Activated T-cell treated with anti-CD3 and anti-CD28 coated beads, Interleukin-2, amount 50 U/mL, for 72 hours (primary cell): ENCODE data around the gene FAM200C. TPM values are rescaled to one million over a fixed set of nuclear protein-coding genes. Genes with fewer than 3 reads are reported as not detected.

Experiments used
- ATAC-seq, 2 donors: fragments of 150-1000 bp; cut with Tn5 transposase; replicated peaks in 1 of 2; 2 replicates each; pipeline ENCODE4 v1.10.0; 2021; ENCODE audit warnings: moderate library complexity in 2 of 2, mild to moderate bottlenecking in 1 of 2
- DNase-seq, 2 donors: peaks; one replicate each; pipeline ENCODE4 v3.0.0; 2021 to 2022; ENCODE audit warnings: mixed read lengths in 1 of 2
- H3K27ac Mint-ChIP-seq: one replicate; pipeline ENCODE4 v1.8.0; 2022; ENCODE audit warnings: mild to moderate bottlenecking, moderate library complexity, mixed read lengths
- H3K27me3 Mint-ChIP-seq: one replicate; pipeline ENCODE4 v1.8.0; 2022; ENCODE audit warnings: low read depth, mixed read lengths
- H3K36me3 Mint-ChIP-seq, 2 donors: one replicate each; pipeline ENCODE4 v1.8.0; 2022; ENCODE audit warnings: mixed read lengths in 2 of 2, mild to moderate bottlenecking in 1 of 2; ENCODE audit not compliant: insufficient read depth in 2 of 2
- H3K4me1 Mint-ChIP-seq: one replicate; pipeline ENCODE4 v1.8.0; 2022; ENCODE audit warnings: low read depth, mixed read lengths
- H3K4me3 Mint-ChIP-seq, 2 donors: one replicate each; pipeline ENCODE4 v1.8.0; 2022; ENCODE audit warnings: mild to moderate bottlenecking in 2 of 2, mixed read lengths in 2 of 2, moderate library complexity in 2 of 2
- H3K9me3 Mint-ChIP-seq, 2 donors: one replicate each; pipeline ENCODE4 v1.8.0; 2022; ENCODE audit warnings: mixed read lengths in 2 of 2
- total RNA-seq, 2 donors: library from RNA; stranded (reverse); gene quantifications; one replicate each; pipeline ENCODE4 v1.2.3, GENCODE V29; 2022

Gene FAM200C
- total RNA-seq, 2 donors from 2014 or later, result 0.46 to 0.89 TPM

DNA sequence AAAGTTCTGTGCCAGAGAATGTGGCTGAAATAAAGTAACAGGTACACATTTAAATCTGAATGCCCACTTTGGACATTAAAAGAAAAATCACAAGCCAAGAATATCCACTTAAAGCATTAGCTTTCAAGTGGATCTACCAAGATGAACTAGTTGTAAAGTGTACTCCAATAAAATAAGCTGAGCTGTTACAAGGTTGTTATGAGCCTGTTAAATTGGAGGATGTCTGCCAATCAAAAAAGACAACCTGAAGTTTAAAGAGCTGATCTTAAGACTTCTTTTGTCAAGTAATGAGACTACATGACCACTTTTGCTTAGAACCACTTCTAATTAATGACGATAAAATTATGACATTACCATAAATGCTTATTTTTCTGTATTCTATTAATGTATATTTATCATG is 2.4 kb downstream of the FAM200C start:
- Mint-ChIP-seq H3K36me3 (peaks cover 0 to 3% of the 10 kb centered on the region in 2 donors), H3K27me3 (no peaks in the 10 kb centered on the region), H3K27ac (no peak overlapping the region), H3K9me3 (no peaks in the 10 kb centered on the region), H3K4me3 (no peak overlapping the region), H3K4me1 (peaks cover 14% of the 10 kb centered on the region)
- DNase-seq (no peak), ATAC-seq (no peak)

DNA sequence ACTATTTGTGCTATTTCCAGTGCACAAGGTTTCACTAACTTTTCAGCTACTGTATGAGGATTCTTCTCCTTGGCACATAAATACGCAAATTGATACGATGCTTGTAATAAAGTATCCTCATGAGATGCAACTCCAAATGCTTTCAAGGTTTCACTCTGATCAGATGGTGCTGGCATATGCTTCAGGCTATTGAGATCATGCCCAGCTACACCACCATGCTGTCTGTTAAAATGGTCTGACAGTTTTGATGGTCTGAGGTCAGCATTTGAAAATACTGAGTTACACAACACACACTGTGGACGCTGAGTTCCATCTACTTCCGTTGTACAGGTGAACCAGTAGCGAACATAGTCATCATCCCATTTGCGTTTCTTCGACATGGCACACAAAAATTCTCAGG is 4.7 kb downstream of the FAM200C start:
- DNase-seq (no peak), ATAC-seq (no peak)
- no peak overlapping the region for H3K27ac Mint-ChIP-seq
- H3K9me3 Mint-ChIP-seq, result no peaks in the 10 kb centered on the region
- H3K27me3 Mint-ChIP-seq, result no peaks in the 10 kb centered on the region
- no peak overlapping the region for H3K4me3 Mint-ChIP-seq
- peaks cover 12% of the 10 kb centered on the region for H3K4me1 Mint-ChIP-seq
- H3K36me3 Mint-ChIP-seq, result no peaks in the 10 kb centered on the region

DNA sequence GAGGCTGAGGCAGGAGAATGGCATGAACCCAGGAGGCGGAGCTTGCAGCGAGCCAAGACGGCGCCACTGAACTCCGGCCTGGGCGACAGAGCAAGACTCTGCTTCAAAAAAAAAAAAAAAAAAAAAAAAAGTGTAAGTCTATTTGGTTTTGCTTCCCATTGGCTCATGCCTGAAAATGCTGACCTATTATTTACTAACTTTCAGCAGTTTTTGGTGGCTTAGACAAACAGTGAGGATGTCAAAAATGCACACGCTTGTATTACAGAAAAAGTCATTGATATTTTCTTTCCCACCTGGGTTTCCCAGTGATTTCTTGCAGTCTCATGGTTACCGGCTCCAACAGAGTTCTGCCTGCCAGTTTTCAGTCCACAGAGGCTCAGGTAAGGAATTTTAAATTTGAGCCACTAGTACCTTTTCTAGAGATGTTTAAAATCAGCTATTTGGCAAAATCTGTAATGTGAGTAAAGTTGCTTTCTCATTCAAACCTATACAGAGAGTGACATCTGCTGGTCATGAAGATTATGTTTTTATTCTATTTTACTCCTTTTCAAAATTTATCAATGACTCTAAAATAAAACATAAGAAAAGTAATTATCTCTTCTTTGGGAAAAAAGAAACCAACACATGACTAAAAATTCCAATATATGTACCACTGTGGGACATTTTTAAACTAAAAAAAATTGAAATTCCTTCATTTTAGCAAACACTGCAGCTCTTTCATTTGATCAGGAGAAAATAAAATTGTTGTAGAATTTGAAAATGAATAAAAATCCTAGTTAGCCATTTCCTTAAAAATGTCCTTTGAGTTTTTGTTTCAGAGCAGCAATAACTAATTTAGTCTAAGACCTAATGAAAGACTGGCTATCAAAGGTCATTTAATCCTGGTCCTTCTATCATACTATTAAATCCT is 8.8 kb downstream of the FAM200C start:
- H3K27ac Mint-ChIP-seq, result no peak overlapping the region
- H3K9me3 Mint-ChIP-seq, result peaks cover 9 to 13% of the 10 kb centered on the region in 2 donors
- DNase-seq (no peak), ATAC-seq (no peak)
- H3K36me3 Mint-ChIP-seq, result peaks cover 2 to 13% of the 10 kb centered on the region in 2 donors
- no peaks in the 10 kb centered on the region for H3K27me3 Mint-ChIP-seq
- H3K4me1 Mint-ChIP-seq, result no peaks in the 10 kb centered on the region
- H3K4me3 Mint-ChIP-seq, result no peak overlapping the region

DNA sequence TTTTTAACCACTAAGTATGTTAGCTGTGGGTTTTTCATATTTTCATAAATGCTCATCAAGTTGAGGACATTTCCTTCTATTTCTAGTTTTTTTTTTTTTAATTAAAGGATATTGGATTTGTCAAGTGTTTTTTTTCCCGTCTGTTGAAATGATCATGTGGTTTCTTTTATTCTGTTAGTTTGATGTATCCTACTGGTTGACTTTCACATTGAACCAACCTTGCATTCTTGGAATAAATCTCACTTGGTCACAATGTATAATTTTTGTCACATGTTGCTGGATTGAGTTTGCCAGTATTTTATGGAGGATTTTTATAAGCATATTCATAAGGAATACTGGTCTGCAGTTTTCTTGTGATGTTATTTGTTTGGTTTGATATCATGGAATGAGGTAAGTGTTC is 12.4 kb downstream of the FAM200C start:
- peaks cover 9 to 13% of the 10 kb centered on the region in 2 donors for H3K9me3 Mint-ChIP-seq
- peaks cover 2 to 13% of the 10 kb centered on the region in 2 donors for H3K36me3 Mint-ChIP-seq
- H3K27ac Mint-ChIP-seq, result no peak overlapping the region
- ATAC-seq (no peak), DNase-seq (no peak)
- H3K4me1 Mint-ChIP-seq, result no peaks in the 10 kb centered on the region
- no peak overlapping the region for H3K4me3 Mint-ChIP-seq
- peaks cover 3% of the 10 kb centered on the region for H3K27me3 Mint-ChIP-seq

DNA sequence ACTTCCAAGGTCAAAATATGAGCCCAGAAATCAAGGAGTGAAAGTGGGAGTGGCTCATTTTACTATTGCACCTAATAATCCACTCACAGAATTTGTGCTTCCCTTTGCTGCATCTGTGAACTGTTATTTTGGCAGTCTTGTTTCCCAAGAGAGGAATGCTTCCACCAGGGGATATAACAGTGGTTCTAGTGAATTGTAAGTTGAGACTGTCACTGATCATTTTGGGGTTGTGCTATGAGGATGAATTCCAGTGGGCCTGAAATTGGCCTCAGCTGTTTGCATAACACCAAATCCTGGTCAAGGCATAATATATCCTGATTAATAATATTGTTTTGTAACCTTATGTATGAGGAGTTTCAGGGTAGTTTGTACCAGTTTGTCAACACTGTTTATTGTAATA is 14.4 kb downstream of the FAM200C start:
- ATAC-seq, result no peak
- no peaks in the 10 kb centered on the region for H3K4me1 Mint-ChIP-seq
- H3K36me3 Mint-ChIP-seq, result peaks cover 2 to 13% of the 10 kb centered on the region in 2 donors
- no peak overlapping the region for H3K27ac Mint-ChIP-seq
- peaks cover 9 to 13% of the 10 kb centered on the region in 2 donors for H3K9me3 Mint-ChIP-seq
- no peak overlapping the region for H3K4me3 Mint-ChIP-seq
- no peak for DNase-seq
- peaks cover 10% of the 10 kb centered on the region for H3K27me3 Mint-ChIP-seq

DNA sequence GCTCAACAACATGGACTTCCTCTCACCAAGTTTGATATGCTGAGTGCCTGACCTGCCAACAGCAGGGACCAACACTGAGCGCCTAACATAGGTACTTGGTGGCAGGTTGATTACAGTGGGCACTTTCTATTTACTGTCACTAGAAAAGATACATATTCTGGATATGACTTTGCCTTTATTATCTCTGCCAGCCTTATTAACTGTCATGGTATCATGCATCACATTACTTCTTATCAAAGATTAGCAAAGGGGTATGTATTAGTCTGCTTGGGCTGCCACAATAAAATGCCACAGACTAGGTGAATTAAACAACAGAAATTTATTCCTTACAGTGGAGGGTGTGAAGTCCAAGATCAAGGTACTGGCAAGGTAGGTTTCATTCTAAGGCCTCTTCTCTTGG is 15.2 kb downstream of the FAM200C start:
- H3K27me3 Mint-ChIP-seq, result peaks cover 14% of the 10 kb centered on the region
- H3K36me3 Mint-ChIP-seq, result peaks cover 2 to 13% of the 10 kb centered on the region in 2 donors
- peaks cover 9 to 13% of the 10 kb centered on the region in 2 donors for H3K9me3 Mint-ChIP-seq
- H3K4me3 Mint-ChIP-seq, result no peak overlapping the region
- H3K27ac Mint-ChIP-seq, result no peak overlapping the region
- no peak for ATAC-seq
- DNase-seq, result no peak
- H3K4me1 Mint-ChIP-seq, result no peaks in the 10 kb centered on the region

DNA sequence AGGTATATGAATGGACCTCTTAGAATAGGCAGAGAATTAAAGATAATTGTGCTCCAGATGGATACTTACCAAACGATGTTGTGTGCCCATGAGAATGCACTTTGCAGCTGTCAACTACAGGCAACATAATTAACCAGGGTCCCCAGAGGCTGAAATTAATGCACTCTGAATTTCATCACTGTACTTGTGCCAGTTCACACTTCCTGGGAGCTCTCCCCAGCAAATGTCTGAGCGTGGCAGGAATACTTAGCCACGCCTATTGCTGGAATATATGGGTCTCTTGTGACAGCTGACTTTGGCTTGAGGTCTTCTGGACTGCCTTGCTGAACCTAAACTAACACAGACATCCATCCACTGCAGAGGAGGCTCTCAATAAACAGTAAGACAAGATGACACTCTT is 17.5 kb downstream of the FAM200C start:
- Mint-ChIP-seq H3K36me3 (peaks cover 0 to 1% of the 10 kb centered on the region in 2 donors), H3K4me1 (no peaks in the 10 kb centered on the region)

DNA sequence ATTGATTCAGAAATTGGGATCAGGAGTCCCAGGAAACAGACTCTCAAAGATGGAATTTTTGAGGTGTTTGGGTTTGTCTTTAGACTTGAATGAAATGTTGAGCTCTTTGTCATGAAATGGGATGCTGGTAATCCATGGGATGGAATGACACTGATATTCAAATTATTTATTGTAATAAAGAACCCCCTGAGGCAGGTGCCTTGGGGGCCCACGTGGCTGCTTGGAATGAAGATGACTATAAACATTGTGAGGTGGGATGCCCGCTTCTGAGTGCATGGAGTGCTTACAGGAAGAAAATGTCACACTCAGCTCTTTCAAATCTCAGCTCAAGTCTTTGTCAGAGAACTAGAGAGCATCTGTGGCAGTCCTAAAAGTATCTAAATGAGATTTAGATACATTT is 19.8 kb downstream of the FAM200C start:
- Mint-ChIP-seq H3K4me1 (no peaks in the 10 kb centered on the region), H3K9me3 (no peaks in the 10 kb centered on the region), H3K36me3 (no peaks in the 10 kb centered on the region), H3K27ac (no peak overlapping the region), H3K4me3 (no peak overlapping the region), H3K27me3 (peaks cover 32% of the 10 kb centered on the region)
- DNase-seq, result no peak
- ATAC-seq, result no peak

More for the DNA sequence above, 17.5 kb downstream of the FAM200C start:
- DNase-seq (no peak), ATAC-seq (no peak)
- no peak overlapping the region for H3K27ac Mint-ChIP-seq
- peaks cover 18% of the 10 kb centered on the region for H3K27me3 Mint-ChIP-seq
- H3K4me3 Mint-ChIP-seq, result no peak overlapping the region
- peaks cover 5 to 6% of the 10 kb centered on the region in 2 donors for H3K9me3 Mint-ChIP-seq

DNA sequence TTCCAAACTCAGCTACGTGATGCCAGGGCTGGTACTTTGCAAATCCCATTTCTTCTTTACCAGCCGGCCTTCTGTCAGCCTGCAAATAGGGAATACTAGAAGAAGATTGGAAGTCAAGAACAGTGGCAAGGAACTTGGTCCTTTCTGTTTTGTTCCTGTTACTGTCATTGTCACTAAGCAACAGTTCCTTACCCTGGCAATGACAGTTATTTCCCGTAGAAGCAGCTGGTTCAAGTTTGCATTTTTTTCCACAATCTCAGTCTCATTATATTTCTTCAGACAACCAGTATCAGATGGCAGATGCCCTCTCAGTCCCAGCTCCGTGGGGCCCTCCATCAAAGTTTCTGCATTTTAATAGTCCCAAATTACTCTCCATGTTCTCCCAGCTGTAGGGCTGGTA is 20.3 kb downstream of the FAM200C start:
- no peak for DNase-seq

DNA sequence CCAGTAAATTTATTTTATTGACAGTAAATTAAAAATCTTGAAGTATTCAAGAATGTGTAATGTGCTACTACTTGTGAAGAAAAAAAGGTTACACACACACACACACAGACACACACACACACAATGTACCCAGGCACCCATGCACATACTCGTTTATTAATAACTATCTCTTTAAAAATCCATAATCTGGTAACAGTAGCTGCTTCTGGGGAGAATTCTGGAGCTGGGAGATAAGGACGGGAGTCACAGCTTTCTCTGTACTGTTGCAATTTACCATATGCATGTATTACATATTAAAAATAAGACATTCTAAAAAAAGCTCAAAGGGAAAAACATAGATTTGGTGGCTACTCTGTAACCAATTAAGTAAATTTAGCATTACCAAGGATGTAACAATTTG is 21.5 kb downstream of the FAM200C start:
- H3K27me3 Mint-ChIP-seq, result peaks cover 49% of the 10 kb centered on the region
- no peak overlapping the region for H3K4me3 Mint-ChIP-seq
- H3K9me3 Mint-ChIP-seq, result no peaks in the 10 kb centered on the region

More for the DNA sequence above, 20.3 kb downstream of the FAM200C start:
- H3K36me3 Mint-ChIP-seq, result no peaks in the 10 kb centered on the region
- H3K4me1 Mint-ChIP-seq, result no peaks in the 10 kb centered on the region
- peaks cover 37% of the 10 kb centered on the region for H3K27me3 Mint-ChIP-seq
- no peak overlapping the region for H3K27ac Mint-ChIP-seq
- no peaks in the 10 kb centered on the region for H3K9me3 Mint-ChIP-seq
- H3K4me3 Mint-ChIP-seq, result no peak overlapping the region
- ATAC-seq, result no peak

DNA sequence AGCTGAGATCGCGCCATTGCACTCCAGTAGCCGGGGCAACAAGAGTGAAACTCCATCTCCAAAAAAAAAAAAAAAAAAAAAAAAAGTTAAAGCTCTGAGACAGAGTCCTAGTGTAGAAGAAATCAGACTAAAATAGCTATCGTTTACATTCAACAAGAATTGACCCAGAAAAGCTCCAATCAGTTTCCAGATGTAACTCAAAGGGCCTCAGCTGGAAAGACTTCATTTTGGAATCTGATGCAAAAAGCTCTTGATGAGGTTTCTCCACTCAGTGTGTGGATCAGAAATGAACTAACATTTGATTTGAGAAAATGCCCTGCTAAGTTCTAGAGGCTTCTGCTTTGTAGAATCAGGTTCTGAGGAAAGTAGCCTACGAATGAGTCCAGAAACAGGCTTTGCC is 22.2 kb downstream of the FAM200C start:
- DNase-seq (no peak), ATAC-seq (no peak)
- no peaks in the 10 kb centered on the region for H3K36me3 Mint-ChIP-seq
- no peak overlapping the region for H3K4me3 Mint-ChIP-seq
- no peaks in the 10 kb centered on the region for H3K4me1 Mint-ChIP-seq
- peaks cover 55% of the 10 kb centered on the region for H3K27me3 Mint-ChIP-seq
- H3K27ac Mint-ChIP-seq, result no peak overlapping the region
- no peaks in the 10 kb centered on the region for H3K9me3 Mint-ChIP-seq

More for the DNA sequence above, 21.5 kb downstream of the FAM200C start:
- H3K4me1 Mint-ChIP-seq, result no peaks in the 10 kb centered on the region
- H3K27ac Mint-ChIP-seq, result no peak overlapping the region
- H3K36me3 Mint-ChIP-seq, result no peaks in the 10 kb centered on the region
- DNase-seq, result no peak
- ATAC-seq, result no peak

DNA sequence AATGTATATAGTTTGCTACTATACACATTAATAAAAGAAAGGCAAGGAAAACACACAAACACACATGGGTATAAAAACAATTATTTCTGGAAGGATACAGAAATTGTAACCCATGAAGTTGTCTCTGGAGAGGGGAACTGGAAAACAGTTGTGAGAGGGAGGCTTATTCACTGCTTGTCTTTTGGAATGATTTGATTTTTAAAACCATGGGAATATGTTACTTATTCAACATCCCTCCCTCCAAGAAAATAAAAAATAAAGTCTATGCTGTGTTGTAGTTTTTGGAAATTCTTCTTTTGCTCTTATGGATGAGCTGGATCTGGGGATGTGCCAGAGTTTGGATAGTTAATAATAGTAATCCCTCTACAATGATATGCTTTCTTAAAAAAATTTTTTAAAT is 23.4 kb downstream of the FAM200C start:
- Mint-ChIP-seq H3K27me3 (peaks cover 58% of the 10 kb centered on the region), H3K9me3 (no peaks in the 10 kb centered on the region)
- ATAC-seq, result no peak

DNA sequence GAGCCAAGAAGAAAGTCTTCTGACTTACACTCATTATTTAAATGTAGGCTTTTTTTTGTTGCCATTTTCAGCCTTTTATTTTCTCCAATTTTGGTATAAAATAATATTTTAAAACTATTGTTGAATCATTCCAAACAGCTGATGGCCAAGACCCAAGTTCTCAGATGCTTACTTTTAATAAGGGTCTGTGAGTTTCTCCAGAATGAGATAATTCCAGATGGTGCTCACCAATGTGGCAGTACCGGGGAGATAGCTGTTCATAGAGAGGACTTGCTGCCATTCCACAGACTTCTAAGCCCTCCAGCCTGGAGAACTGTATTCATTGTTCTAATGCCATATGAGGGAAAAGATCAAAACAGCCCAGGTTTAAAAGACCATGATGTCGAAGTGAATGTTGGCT is 24.2 kb downstream of the FAM200C start:
- Mint-ChIP-seq H3K4me1 (no peaks in the 10 kb centered on the region), H3K27me3 (peaks cover 65% of the 10 kb centered on the region), H3K27ac (no peak overlapping the region), H3K4me3 (no peak overlapping the region), H3K36me3 (peaks cover 0 to 3% of the 10 kb centered on the region in 2 donors), H3K9me3 (no peaks in the 10 kb centered on the region)
- ATAC-seq (no peak), DNase-seq (no peak)

More for the DNA sequence above, 23.4 kb downstream of the FAM200C start:
- DNase-seq, result no peak
- Mint-ChIP-seq H3K4me3 (no peak overlapping the region), H3K4me1 (no peaks in the 10 kb centered on the region), H3K27ac (no peak overlapping the region), H3K36me3 (no peaks in the 10 kb centered on the region)

DNA sequence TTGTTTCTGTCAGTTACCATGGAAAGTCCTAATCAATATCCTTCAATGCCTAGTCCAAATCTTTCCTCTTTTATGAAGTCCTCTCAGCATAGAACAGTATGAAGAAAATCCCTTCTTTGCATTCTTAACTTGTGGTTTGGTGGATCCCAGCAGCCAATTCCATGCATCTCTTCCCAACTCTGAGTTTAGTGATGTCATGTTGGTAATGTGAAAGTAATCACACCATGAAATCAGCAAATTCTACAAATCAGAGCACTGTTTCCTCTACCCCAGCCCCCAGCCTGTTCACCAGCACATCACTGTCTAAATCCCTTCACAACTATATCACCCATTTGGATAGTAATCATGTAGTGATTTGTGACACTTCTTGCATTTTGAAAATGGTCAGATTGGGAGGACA is 24.7 kb downstream of the FAM200C start:
- ATAC-seq (no peak), DNase-seq (no peak)
- Mint-ChIP-seq H3K9me3 (no peaks in the 10 kb centered on the region), H3K27me3 (peaks cover 69% of the 10 kb centered on the region), H3K4me1 (no peaks in the 10 kb centered on the region), H3K4me3 (no peak overlapping the region), H3K36me3 (peaks cover 0 to 3% of the 10 kb centered on the region in 2 donors), H3K27ac (no peak overlapping the region)
